Stimulated activated CD4-positive, alpha-beta T cell treated with anti-CD3 and anti-CD28 coated beads, TNF-alpha, amount 100 ng/mL, for 1 hour (primary cell): Measurements from ENCODE around the gene SEZ6L.

ENCODE experiments used
- DNase-seq, 3 donors: peaks; one replicate each; pipeline ENCODE4 v3.0.0-alpha.2; 2020; ENCODE audit warnings: low read depth in 3 of 3, low spot score in 1 of 3

The SEZ6L gene

GRCh38 chr22:26169315-26170111 lies at the start of gene SEZ6L:
Gene SEZ6L (plus strand): TSS chr22:26169462. CDS start chr22:26169670, 208 bp downstream.
- no peak for DNase-seq

GRCh38 chr22:26122920-26123468 lies 46.3 kb upstream of the SEZ6L start:
- no peak for DNase-seq

GRCh38 chr22:26124991-26125725 lies 44.1 kb upstream of the SEZ6L start:
- no peak for DNase-seq

- DNase-seq: no peak
Observed at GRCh38 chr22:26127126-26127525, 42.1 kb upstream of the SEZ6L start.

GRCh38 chr22:26127556-26127955 lies 41.7 kb upstream of the SEZ6L start:
- DNase-seq: no peak

GRCh38 chr22:26131589-26132154 lies 37.6 kb upstream of the SEZ6L start:
- no peak for DNase-seq

- no peak for DNase-seq
Observed at GRCh38 chr22:26134654-26135330, 34.5 kb upstream of the SEZ6L start.

GRCh38 chr22:26135806-26136205 lies 33.5 kb upstream of the SEZ6L start:
- DNase-seq: no peak

- no peak for DNase-seq
Observed at GRCh38 chr22:26139310-26139709, 30.0 kb upstream of the SEZ6L start.

- DNase-seq: no peak
Observed at GRCh38 chr22:26141831-26142230, 27.4 kb upstream of the SEZ6L start.

GRCh38 chr22:26143806-26144325 lies 25.4 kb upstream of the SEZ6L start:
- DNase-seq: no peak

GRCh38 chr22:26159886-26160285 lies 9.4 kb upstream of the SEZ6L start:
- DNase-seq: no peak

- no peak for DNase-seq
Observed at GRCh38 chr22:26161746-26162145, 7.5 kb upstream of the SEZ6L start.

- no peak for DNase-seq
Observed at GRCh38 chr22:26162926-26163325, 6.3 kb upstream of the SEZ6L start.

GRCh38 chr22:26164174-26164573 lies 5.1 kb upstream of the SEZ6L start:
- DNase-seq: no peak

- DNase-seq: no peak
Observed at GRCh38 chr22:26168330-26168851, 871 bp upstream of the SEZ6L start.

- no peak for DNase-seq
Observed at GRCh38 chr22:26168939-26169314, 335 bp upstream of the SEZ6L start.

- DNase-seq: no peak
Observed at GRCh38 chr22:26170112-26170492, 840 bp downstream of the SEZ6L start.

GRCh38 chr22:26170795-26171580 lies 1.7 kb downstream of the SEZ6L start:
- no peak for DNase-seq

GRCh38 chr22:26172389-26172990 lies 3.2 kb downstream of the SEZ6L start:
- DNase-seq: no peak
